Natural killer cell treated with Interleukin-12 subunit alpha and Interleukin-12 subunit beta and Interleukin-15 and Interleukin-18, amount 100 ng/mL, for 72 hours (primary cell): ENCODE results near the gene NEK9. TPM values are rescaled to one million over a fixed set of nuclear protein-coding genes. Genes with fewer than 3 reads are reported as not detected.

Source experiments
- ATAC-seq, 2 donors: fragments of 150-1000 bp; cut with Tn5 transposase in 1 of 2; sonication (Bioruptor Pico), chemical (Tn5 transposase) in 1 of 2; 2 replicates each; pipeline ENCODE4 v1.10.0; 2021
- DNase-seq: peaks from one replicate; pipeline ENCODE4 v3.0.0; 2022; ENCODE audit warnings: low spot score
- H3K27ac Mint-ChIP-seq, 2 donors: 1 replicate in 1 of 2; 2 replicates in 1 of 2; pipeline ENCODE4 v1.8.0; 2022; ENCODE audit warnings: mixed read lengths in 2 of 2, mild to moderate bottlenecking in 1 of 2, moderate library complexity in 1 of 2
- H3K27me3 Mint-ChIP-seq, 2 donors: 1 replicate in 1 of 2; 2 replicates in 1 of 2; pipeline ENCODE4 v1.8.0; 2022; ENCODE audit warnings: mixed read lengths in 2 of 2
- H3K36me3 Mint-ChIP-seq: one replicate; pipeline ENCODE4 v1.8.0; 2022; ENCODE audit warnings: mixed read lengths
- H3K4me1 Mint-ChIP-seq, 2 donors: 1 replicate in 1 of 2; 2 replicates in 1 of 2; pipeline ENCODE4 v1.8.0; 2022; ENCODE audit warnings: low read depth in 2 of 2, mixed read lengths in 2 of 2, mild to moderate bottlenecking in 1 of 2
- H3K4me3 Mint-ChIP-seq: one replicate; pipeline ENCODE4 v1.8.0; 2022; ENCODE audit warnings: mixed read lengths
- H3K9me3 Mint-ChIP-seq: 2 replicates; pipeline ENCODE4 v1.8.0; 2022; ENCODE audit warnings: mixed read lengths
- total RNA-seq, 2 donors: library from RNA; stranded (reverse); gene quantifications; one replicate each; pipeline ENCODE4 v1.2.3, GENCODE V29; 2022

NEK9 gene
- total RNA-seq, 2 donors from 2014 or later: 66.6 to 80.0 TPM

DNA sequence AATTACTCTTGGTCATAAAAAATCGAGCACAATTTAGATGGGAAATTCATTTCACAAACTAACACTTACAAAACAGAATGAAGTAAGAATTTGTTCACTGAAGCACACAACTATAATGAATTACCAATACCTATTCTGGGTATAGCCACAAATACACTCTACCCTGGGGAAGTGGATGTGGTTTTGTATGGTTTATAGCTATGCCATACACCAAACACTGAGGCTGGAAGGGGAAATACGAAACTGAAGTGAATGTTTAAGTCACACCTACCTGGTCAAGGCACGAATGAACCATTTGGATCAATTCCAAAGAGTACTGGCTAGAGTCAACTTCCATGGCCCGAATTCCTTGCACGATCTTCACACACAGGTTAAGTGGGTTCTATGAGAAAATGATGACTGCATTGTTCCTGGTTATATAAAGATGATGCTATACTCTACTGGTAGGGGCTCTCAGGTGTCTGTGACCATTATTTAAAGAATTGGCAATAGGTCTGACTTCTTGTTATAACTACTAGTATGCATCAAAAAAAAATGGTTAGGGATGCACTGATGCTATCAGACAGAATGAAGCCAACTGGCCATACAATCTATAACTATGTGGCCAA, 12.8 kb downstream of the NEK9 start:
- Mint-ChIP-seq H3K27ac (no peak overlapping the region), H3K4me3 (no peak overlapping the region), H3K9me3 (no peaks in the 10 kb centered on the region), H3K4me1 (peaks cover 0 to 6% of the 10 kb centered on the region in 2 donors), H3K27me3 (no peaks in the 10 kb centered on the region), H3K36me3 (peaks cover 30% of the 10 kb centered on the region)
- ATAC-seq (peak; percentile 67 to 85), DNase-seq (no peak)

DNA sequence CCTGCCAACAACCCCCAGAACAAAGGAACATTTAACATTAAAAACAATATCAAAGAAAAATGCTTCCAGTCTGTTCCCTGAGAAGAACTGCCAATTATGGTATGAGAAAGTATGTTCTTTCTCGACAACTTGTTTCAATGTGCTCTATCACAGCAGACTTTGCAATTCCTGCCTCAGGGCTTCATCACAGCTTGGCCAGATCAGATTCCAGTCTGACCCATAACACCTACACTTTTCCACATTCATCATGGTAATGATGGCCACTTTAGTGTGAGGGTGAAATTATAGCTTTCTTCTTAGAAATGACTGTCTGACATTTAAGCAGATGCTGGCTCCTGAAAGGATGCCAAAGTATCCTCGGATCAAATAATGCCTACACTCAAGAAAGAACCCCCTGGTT, 17.0 kb downstream of the NEK9 start:
- peaks cover 46% of the 10 kb centered on the region for H3K36me3 Mint-ChIP-seq
- H3K27me3 Mint-ChIP-seq: no peaks in the 10 kb centered on the region

DNA sequence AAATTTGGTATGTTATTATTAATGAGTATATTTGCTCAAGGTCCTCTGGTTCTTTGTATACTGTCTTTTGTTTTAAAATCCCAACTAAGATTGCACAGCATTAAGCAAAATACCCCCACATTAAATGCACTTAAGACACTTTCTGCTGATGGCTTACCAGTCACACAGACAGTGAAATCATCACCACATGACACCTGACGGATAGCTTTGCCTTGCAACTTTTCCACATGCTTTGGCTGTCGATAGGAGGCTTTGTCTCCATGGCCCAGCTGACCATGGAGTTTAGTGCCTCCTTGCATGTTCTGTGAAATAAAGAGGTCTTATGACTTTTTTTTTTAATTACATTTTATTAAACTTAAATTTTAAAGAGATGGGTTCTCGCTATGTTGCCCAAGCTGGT, 19.7 kb downstream of the NEK9 start:
- Mint-ChIP-seq H3K27me3 (no peaks in the 10 kb centered on the region), H3K36me3 (peaks cover 48% of the 10 kb centered on the region), H3K4me1 (no peaks in the 10 kb centered on the region), H3K9me3 (no peaks in the 10 kb centered on the region), H3K27ac (peak overlapping the region in 1 of 2 donors; percentile 31), H3K4me3 (no peak overlapping the region)
- ATAC-seq (no peak), DNase-seq (no peak)

More for the DNA sequence above, 17.0 kb downstream of the NEK9 start:
- ATAC-seq: no peak
- Mint-ChIP-seq H3K4me3 (no peak overlapping the region), H3K27ac (no peak overlapping the region), H3K4me1 (peaks cover 0 to 6% of the 10 kb centered on the region in 2 donors), H3K9me3 (no peaks in the 10 kb centered on the region)
- no peak for DNase-seq

DNA sequence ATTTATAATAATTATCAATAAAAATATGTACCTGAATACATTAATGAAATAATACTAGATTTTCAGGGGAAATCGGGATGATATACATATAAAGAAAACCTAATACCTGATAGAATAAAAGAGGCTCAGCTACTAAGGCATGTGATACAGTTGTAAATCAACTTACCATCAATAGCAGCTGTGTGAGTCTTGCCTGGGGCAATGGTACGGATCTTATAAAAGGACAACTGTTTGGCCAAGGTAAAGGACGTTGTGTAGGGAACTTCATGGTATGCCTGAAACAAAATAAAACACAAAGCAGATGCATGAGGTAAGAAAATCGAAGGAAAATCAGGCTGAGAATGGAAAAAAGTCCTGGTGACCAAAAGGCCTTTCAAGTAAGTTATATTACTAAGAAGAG, 25.4 kb downstream of the NEK9 start:
- no peak overlapping the region for H3K4me3 Mint-ChIP-seq
- DNase-seq: no peak
- ATAC-seq: no peak
- H3K27ac Mint-ChIP-seq: no peak overlapping the region
- H3K36me3 Mint-ChIP-seq: peaks cover 33% of the 10 kb centered on the region
- no peaks in the 10 kb centered on the region for H3K4me1 Mint-ChIP-seq
- no peaks in the 10 kb centered on the region for H3K9me3 Mint-ChIP-seq
- no peaks in the 10 kb centered on the region for H3K27me3 Mint-ChIP-seq

- H3K4me1 Mint-ChIP-seq: no peaks in the 10 kb centered on the region
- no peak overlapping the region for H3K27ac Mint-ChIP-seq
- no peaks in the 10 kb centered on the region for H3K9me3 Mint-ChIP-seq
- no peak overlapping the region for H3K4me3 Mint-ChIP-seq
- ATAC-seq (no peak), DNase-seq (no peak)
- H3K27me3 Mint-ChIP-seq: no peaks in the 10 kb centered on the region
- H3K36me3 Mint-ChIP-seq: peaks cover 25% of the 10 kb centered on the region
Measured at GRCh38 chr14:75098682-75099081, 28.2 kb downstream of the NEK9 start.

DNA sequence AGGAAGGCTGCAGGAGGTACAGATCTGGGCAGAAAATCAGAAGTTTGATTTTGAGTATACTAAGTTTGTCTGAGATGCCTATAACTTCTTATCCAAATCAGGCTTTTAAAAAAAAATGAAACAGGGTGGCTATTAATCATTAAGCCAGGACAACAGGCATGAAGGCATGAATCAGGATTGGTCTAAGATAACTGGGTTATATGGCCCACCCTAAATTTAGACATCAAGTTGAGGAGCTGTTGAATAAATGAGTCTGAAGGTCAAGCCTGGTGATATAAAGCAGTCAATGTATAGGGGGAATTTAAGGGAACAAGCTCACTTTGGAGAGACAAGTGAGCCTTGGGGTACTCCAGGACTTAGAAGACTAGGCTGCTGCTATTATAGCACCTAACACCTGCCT, 28.6 kb downstream of the NEK9 start:
- ATAC-seq (no peak), DNase-seq (no peak)
- Mint-ChIP-seq H3K4me1 (no peaks in the 10 kb centered on the region), H3K27me3 (no peaks in the 10 kb centered on the region), H3K36me3 (peaks cover 22% of the 10 kb centered on the region), H3K4me3 (no peak overlapping the region), H3K27ac (no peak overlapping the region), H3K9me3 (no peaks in the 10 kb centered on the region)

- Mint-ChIP-seq H3K36me3 (peaks cover 18% of the 10 kb centered on the region), H3K4me1 (no peaks in the 10 kb centered on the region), H3K4me3 (no peak overlapping the region), H3K9me3 (no peaks in the 10 kb centered on the region), H3K27ac (no peak overlapping the region), H3K27me3 (no peaks in the 10 kb centered on the region)
- DNase-seq (no peak), ATAC-seq (no peak)
Measured at GRCh38 chr14:75096959-75097358, 29.9 kb downstream of the NEK9 start.

GRCh38 chr14:75095690-75096089, 31.2 kb downstream of the NEK9 start:
- Mint-ChIP-seq H3K4me3 (no peak overlapping the region), H3K27me3 (no peaks in the 10 kb centered on the region), H3K4me1 (no peaks in the 10 kb centered on the region), H3K36me3 (peaks cover 18% of the 10 kb centered on the region), H3K9me3 (no peaks in the 10 kb centered on the region), H3K27ac (no peak overlapping the region)
- ATAC-seq (no peak), DNase-seq (no peak)

DNA sequence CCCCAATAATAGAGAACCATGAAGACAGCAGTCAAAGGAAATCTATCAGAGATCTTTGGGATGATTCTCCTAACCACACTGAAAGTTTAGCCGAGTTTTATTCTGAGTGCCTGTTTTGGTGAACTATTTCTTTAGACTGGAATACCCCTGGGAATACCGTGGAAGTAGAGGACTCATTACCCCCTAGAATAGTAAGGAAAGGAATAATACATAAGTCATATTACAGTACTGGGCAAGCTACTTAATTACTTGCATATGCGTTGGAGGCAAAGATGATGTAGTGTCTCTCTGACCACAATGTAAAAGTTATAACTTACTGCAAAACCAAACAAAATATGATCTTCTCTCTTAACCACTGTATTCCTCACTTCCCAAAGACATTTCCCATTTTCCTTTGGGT, 32.0 kb downstream of the NEK9 start:
- no peaks in the 10 kb centered on the region for H3K27me3 Mint-ChIP-seq
- peaks cover 18% of the 10 kb centered on the region for H3K36me3 Mint-ChIP-seq
- H3K27ac Mint-ChIP-seq: no peak overlapping the region
- no peak for DNase-seq
- no peak overlapping the region for H3K4me3 Mint-ChIP-seq
- no peaks in the 10 kb centered on the region for H3K4me1 Mint-ChIP-seq
- no peak for ATAC-seq
- H3K9me3 Mint-ChIP-seq: no peaks in the 10 kb centered on the region

GRCh38 chr14:75092698-75093097, 34.1 kb downstream of the NEK9 start:
- Mint-ChIP-seq H3K4me1 (no peaks in the 10 kb centered on the region), H3K27me3 (no peaks in the 10 kb centered on the region), H3K4me3 (no peak overlapping the region), H3K27ac (no peak overlapping the region), H3K36me3 (peaks cover 2% of the 10 kb centered on the region), H3K9me3 (no peaks in the 10 kb centered on the region)
- ATAC-seq (no peak), DNase-seq (no peak)

- no peaks in the 10 kb centered on the region for H3K9me3 Mint-ChIP-seq
- no peak overlapping the region for H3K27ac Mint-ChIP-seq
- H3K36me3 Mint-ChIP-seq: no peaks in the 10 kb centered on the region
- no peak for DNase-seq
- H3K4me3 Mint-ChIP-seq: no peak overlapping the region
- no peaks in the 10 kb centered on the region for H3K4me1 Mint-ChIP-seq
- no peak for ATAC-seq
- no peaks in the 10 kb centered on the region for H3K27me3 Mint-ChIP-seq
Measured at GRCh38 chr14:75091251-75091650, 35.6 kb downstream of the NEK9 start.

- ATAC-seq: no peak
- no peaks in the 10 kb centered on the region for H3K36me3 Mint-ChIP-seq
Measured at GRCh38 chr14:75090353-75090752, 36.5 kb downstream of the NEK9 start.

GRCh38 chr14:75088566-75089373, 38.1 kb downstream of the NEK9 start:
- no peak overlapping the region for H3K4me3 Mint-ChIP-seq
- H3K27ac Mint-ChIP-seq: no peak overlapping the region
- H3K27me3 Mint-ChIP-seq: no peaks in the 10 kb centered on the region
- peaks cover 10% of the 10 kb centered on the region for H3K36me3 Mint-ChIP-seq
- DNase-seq (no peak), ATAC-seq (no peak)
- no peaks in the 10 kb centered on the region for H3K9me3 Mint-ChIP-seq
- H3K4me1 Mint-ChIP-seq: no peaks in the 10 kb centered on the region

More at GRCh38 chr14:75090353-75090752, 36.5 kb downstream of the NEK9 start:
- Mint-ChIP-seq H3K4me3 (no peak overlapping the region), H3K27ac (no peak overlapping the region), H3K4me1 (no peaks in the 10 kb centered on the region), H3K27me3 (no peaks in the 10 kb centered on the region), H3K9me3 (no peaks in the 10 kb centered on the region)
- no peak for DNase-seq

DNA sequence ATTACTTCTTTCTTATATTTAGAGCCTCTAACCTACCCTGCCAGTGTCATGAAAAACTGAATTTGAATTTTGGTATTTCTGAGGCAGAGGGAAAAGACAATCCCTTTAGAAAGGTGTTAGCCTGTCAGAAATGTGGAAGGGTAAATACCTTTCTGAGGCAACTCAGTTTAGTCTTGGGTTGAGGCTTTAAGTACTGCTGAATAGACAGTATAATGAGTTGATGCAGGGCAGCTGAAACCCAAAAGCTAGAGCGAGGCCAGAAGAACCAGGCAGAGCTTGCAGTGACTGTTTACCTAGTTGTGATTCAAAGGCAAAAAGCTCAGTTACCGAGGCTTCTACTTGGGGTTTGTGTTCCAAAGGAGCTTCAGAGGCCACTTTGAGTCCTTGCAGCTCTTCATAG, 38.7 kb downstream of the NEK9 start:
- Mint-ChIP-seq H3K27me3 (no peaks in the 10 kb centered on the region), H3K9me3 (no peaks in the 10 kb centered on the region), H3K27ac (no peak overlapping the region), H3K4me1 (no peaks in the 10 kb centered on the region), H3K36me3 (peaks cover 10% of the 10 kb centered on the region), H3K4me3 (no peak overlapping the region)
- no peak for DNase-seq
- ATAC-seq: no peak
